ENCODE measurements around the gene CRTC3.

The CRTC3 gene

GRCh38 chr15:90562669-90563068 lies 32.9 kb downstream of the CRTC3 start:
- DNase-seq (ENCODE audit: low spot score): no peak

- DNase-seq (ENCODE audit: low spot score): no peak
Measured at GRCh38 chr15:90563463-90563862, 33.7 kb downstream of the CRTC3 start.

- no peak for DNase-seq (ENCODE audit: low spot score)
Measured at GRCh38 chr15:90564051-90564450, 34.3 kb downstream of the CRTC3 start.

- no peak for DNase-seq (ENCODE audit: low spot score)
Measured at GRCh38 chr15:90564590-90564989, 34.9 kb downstream of the CRTC3 start.

GRCh38 chr15:90565866-90566265 lies 36.1 kb downstream of the CRTC3 start:
- DNase-seq (ENCODE audit: low spot score): no peak

GRCh38 chr15:90570643-90571042 lies 40.9 kb downstream of the CRTC3 start:
- no peak for DNase-seq (ENCODE audit: low spot score)

GRCh38 chr15:90571063-90571541 lies 41.4 kb downstream of the CRTC3 start:
- peak; percentile 92 for DNase-seq (ENCODE audit: low spot score)

- no peak for DNase-seq (ENCODE audit: low spot score)
Measured at GRCh38 chr15:90572893-90573292, 43.2 kb downstream of the CRTC3 start.

GRCh38 chr15:90576711-90577389 lies 47.1 kb downstream of the CRTC3 start:
- DNase-seq (ENCODE audit: low spot score): no peak

GRCh38 chr15:90579213-90579612 lies 49.5 kb downstream of the CRTC3 start:
- no peak for DNase-seq (ENCODE audit: low spot score)

GRCh38 chr15:90580099-90580498 lies 50.4 kb downstream of the CRTC3 start:
- DNase-seq (ENCODE audit: low spot score): no peak

GRCh38 chr15:90580541-90580940 lies 50.8 kb downstream of the CRTC3 start:
- no peak for DNase-seq (ENCODE audit: low spot score)

GRCh38 chr15:90580946-90581345 lies 51.2 kb downstream of the CRTC3 start:
- DNase-seq (ENCODE audit: low spot score): no peak

- DNase-seq (ENCODE audit: low spot score): no peak
Measured at GRCh38 chr15:90581771-90582352, 52.1 kb downstream of the CRTC3 start.

- DNase-seq (ENCODE audit: low spot score): no peak
Measured at GRCh38 chr15:90582553-90582952, 52.8 kb downstream of the CRTC3 start.

- DNase-seq (ENCODE audit: low spot score): peak; percentile 86
Measured at GRCh38 chr15:90583471-90584252, 53.9 kb downstream of the CRTC3 start.

GRCh38 chr15:90584841-90585240 lies 55.1 kb downstream of the CRTC3 start:
- no peak for DNase-seq (ENCODE audit: low spot score)

GRCh38 chr15:90585863-90586262 lies 56.1 kb downstream of the CRTC3 start:
- DNase-seq (ENCODE audit: low spot score): no peak

GRCh38 chr15:90586948-90587347 lies 57.2 kb downstream of the CRTC3 start:
- DNase-seq (ENCODE audit: low spot score): no peak

- no peak for DNase-seq (ENCODE audit: low spot score)
Measured at GRCh38 chr15:90588427-90588826, 58.7 kb downstream of the CRTC3 start.

GRCh38 chr15:90591524-90591923 lies 61.8 kb downstream of the CRTC3 start:
- DNase-seq (ENCODE audit: low spot score): no peak

- DNase-seq (ENCODE audit: low spot score): no peak
Measured at GRCh38 chr15:90592131-90592881, 62.6 kb downstream of the CRTC3 start.
